GM23338 (cell line): ENCODE measurements around the gene PTCH2. TPM values are rescaled to one million over a fixed set of nuclear protein-coding genes. Genes with fewer than 3 reads are reported as not detected.

Experiments
- EZH2 ChIP-seq: fragments of 200-600 bp; sonication (generic); IDR thresholded peaks from one replicate; pipeline ENCODE4 v1.8.0; 2017; ENCODE audit warnings: antibody characterized with exemption, mild to moderate bottlenecking, low read depth; ENCODE audit not compliant: unreplicated experiment
- NANOG ChIP-seq: IDR thresholded peaks from 2 replicates; pipeline ENCODE4 v1.6.1; 2016; ENCODE audit warnings: antibody characterized with exemption, borderline replicate concordance
- ZNF331 ChIP-seq: fragments of 250-450 bp; sonication (Bioruptor Pico); IDR thresholded peaks from 2 replicates; pipeline ENCODE4 v1.5.0; 2020; ENCODE audit warnings: low read depth, mild to moderate bottlenecking, moderate library complexity
- polyA plus RNA-seq: library from polyadenylated mRNA; unstranded; fragments of >200 nt; fragmentation: Nextera tagmentation; extraction: Ambion mirVana; gene quantifications from 2 replicates; pipeline ENCODE4 v1.2.1, GENCODE V29; 2016
- total RNA-seq: library from RNA; depleted of rRNA; stranded (reverse); fragments of >200 nt; shearing (Covaris generic); gene quantifications from 2 replicates; pipeline ENCODE4 v1.2.3, GENCODE V29; 2014
- TF ChIP-seq, protein P1 (sequence below): fragments of 250-450 bp; sonication (Bioruptor Pico); IDR thresholded peaks from 2 replicates; pipeline ENCODE4 v1.5.0; 2020; ENCODE audit warnings: mild to moderate bottlenecking, moderate library complexity
- TF ChIP-seq, protein P2 (sequence below), 2 experiments: fragments of 200-600 bp in 1 of 2; sonication (generic) in 1 of 2; conservative IDR thresholded peaks; 2 replicates each; pipeline versions ENCODE4 v1.5.1 to v1.6.1; 2016 to 2017; ENCODE audit warnings: antibody characterized with exemption in 2 of 2, low read depth in 2 of 2, mild to moderate bottlenecking in 2 of 2, moderate library complexity in 1 of 2

PTCH2 gene
- total and polyA plus RNA-seq, 2 experiments from 2014 or later, result 0.63 to 0.74 TPM

DNA sequence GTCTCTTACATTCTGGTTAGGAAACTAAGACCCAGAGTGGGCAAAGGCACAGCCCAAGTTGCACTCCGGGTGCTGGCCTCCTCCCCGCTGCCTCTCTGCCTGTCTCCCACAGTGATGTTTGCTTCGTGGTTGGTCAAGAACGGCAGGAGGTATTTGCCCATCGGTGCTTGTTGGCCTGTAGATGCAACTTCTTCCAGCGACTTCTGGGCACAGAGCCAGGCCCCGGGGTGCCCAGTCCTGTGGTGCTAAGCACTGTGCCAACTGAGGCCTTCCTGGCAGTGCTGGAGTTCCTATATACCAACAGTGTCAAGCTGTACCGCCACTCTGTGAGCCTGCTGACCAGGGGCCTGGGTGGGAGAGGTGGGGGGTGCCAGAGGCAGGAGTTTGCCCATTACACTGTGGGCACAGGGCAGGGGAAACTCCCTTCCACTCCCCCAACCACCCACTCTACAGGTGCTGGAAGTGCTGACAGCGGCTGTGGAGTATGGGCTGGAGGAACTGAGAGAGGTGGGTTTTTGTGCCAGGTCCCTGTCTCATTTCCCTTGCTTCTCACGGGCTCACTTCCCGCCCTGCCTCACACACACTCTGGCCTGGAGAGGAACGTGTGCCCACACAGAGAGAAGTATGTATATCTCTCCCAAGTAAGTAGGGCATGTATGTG is 32.8 kb downstream of the PTCH2 start (continued):
- TF ChIP-seq, protein P1, sequence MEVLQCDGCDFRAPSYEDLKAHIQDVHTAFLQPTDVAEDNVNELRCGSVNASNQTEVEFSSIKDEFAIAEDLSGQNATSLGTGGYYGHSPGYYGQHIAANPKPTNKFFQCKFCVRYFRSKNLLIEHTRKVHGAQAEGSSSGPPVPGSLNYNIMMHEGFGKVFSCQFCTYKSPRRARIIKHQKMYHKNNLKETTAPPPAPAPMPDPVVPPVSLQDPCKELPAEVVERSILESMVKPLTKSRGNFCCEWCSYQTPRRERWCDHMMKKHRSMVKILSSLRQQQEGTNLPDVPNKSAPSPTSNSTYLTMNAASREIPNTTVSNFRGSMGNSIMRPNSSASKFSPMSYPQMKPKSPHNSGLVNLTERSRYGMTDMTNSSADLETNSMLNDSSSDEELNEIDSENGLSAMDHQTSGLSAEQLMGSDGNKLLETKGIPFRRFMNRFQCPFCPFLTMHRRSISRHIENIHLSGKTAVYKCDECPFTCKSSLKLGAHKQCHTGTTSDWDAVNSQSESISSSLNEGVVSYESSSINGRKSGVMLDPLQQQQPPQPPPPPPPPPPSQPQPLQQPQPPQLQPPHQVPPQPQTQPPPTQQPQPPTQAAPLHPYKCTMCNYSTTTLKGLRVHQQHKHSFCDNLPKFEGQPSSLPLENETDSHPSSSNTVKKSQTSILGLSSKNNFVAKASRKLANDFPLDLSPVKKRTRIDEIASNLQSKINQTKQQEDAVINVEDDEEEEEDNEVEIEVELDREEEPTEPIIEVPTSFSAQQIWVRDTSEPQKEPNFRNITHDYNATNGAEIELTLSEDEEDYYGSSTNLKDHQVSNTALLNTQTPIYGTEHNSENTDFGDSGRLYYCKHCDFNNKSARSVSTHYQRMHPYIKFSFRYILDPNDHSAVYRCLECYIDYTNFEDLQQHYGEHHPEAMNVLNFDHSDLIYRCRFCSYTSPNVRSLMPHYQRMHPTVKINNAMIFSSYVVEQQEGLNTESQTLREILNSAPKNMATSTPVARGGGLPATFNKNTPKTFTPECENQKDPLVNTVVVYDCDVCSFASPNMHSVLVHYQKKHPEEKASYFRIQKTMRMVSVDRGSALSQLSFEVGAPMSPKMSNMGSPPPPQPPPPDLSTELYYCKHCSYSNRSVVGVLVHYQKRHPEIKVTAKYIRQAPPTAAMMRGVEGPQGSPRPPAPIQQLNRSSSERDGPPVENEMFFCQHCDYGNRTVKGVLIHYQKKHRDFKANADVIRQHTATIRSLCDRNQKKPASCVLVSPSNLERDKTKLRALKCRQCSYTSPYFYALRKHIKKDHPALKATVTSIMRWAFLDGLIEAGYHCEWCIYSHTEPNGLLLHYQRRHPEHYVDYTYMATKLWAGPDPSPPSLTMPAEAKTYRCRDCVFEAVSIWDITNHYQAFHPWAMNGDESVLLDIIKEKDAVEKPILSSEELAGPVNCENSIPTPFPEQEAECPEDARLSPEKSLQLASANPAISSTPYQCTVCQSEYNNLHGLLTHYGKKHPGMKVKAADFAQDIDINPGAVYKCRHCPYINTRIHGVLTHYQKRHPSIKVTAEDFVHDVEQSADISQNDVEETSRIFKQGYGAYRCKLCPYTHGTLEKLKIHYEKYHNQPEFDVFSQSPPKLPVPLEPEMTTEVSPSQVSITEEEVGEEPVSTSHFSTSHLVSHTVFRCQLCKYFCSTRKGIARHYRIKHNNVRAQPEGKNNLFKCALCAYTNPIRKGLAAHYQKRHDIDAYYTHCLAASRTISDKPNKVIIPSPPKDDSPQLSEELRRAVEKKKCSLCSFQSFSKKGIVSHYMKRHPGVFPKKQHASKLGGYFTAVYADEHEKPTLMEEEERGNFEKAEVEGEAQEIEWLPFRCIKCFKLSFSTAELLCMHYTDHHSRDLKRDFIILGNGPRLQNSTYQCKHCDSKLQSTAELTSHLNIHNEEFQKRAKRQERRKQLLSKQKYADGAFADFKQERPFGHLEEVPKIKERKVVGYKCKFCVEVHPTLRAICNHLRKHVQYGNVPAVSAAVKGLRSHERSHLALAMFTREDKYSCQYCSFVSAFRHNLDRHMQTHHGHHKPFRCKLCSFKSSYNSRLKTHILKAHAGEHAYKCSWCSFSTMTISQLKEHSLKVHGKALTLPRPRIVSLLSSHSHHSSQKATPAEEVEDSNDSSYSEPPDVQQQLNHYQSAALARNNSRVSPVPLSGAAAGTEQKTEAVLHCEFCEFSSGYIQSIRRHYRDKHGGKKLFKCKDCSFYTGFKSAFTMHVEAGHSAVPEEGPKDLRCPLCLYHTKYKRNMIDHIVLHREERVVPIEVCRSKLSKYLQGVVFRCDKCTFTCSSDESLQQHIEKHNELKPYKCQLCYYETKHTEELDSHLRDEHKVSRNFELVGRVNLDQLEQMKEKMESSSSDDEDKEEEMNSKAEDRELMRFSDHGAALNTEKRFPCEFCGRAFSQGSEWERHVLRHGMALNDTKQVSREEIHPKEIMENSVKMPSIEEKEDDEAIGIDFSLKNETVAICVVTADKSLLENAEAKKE (CRISPR knock-in tag), result no peak
- TF ChIP-seq, protein P2, sequence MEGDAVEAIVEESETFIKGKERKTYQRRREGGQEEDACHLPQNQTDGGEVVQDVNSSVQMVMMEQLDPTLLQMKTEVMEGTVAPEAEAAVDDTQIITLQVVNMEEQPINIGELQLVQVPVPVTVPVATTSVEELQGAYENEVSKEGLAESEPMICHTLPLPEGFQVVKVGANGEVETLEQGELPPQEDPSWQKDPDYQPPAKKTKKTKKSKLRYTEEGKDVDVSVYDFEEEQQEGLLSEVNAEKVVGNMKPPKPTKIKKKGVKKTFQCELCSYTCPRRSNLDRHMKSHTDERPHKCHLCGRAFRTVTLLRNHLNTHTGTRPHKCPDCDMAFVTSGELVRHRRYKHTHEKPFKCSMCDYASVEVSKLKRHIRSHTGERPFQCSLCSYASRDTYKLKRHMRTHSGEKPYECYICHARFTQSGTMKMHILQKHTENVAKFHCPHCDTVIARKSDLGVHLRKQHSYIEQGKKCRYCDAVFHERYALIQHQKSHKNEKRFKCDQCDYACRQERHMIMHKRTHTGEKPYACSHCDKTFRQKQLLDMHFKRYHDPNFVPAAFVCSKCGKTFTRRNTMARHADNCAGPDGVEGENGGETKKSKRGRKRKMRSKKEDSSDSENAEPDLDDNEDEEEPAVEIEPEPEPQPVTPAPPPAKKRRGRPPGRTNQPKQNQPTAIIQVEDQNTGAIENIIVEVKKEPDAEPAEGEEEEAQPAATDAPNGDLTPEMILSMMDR (conservative IDR thresholded peaks at IDR 0.05; ENCODE audit: low read depth in 2 of 2), result no peak
- TF ChIP-seq EZH2, result no peak
- no peak for TF ChIP-seq NANOG
- no peak for TF ChIP-seq ZNF331 (CRISPR knock-in tag)
